HL-60 (cell line): Measurements from ENCODE around the gene PAPPA.

ENCODE experiments used
- DNase-seq, 2 experiments: peaks; one replicate each; pipeline ENCODE4 v3.0.0-alpha.2; 2010 to 2020; ENCODE audit warnings: low read depth in 1 of 2, low spot score in 1 of 2
- H3K27ac ChIP-seq: fragments of 250-450 bp; sonication (Bioruptor Pico); replicated peaks from 2 replicates; pipeline ENCODE4 v1.5.1; 2020; ENCODE audit warnings: mild to moderate bottlenecking, moderate library complexity
- H3K27me3 ChIP-seq: fragments of 250-450 bp; sonication (Bioruptor Pico); 2 replicates; pipeline ENCODE4 v1.5.1; 2021; ENCODE audit warnings: mild to moderate bottlenecking, moderate library complexity; ENCODE audit not compliant: insufficient read depth, poor library complexity, severe bottlenecking
- H3K4me3 ChIP-seq: replicated peaks from 2 replicates; pipeline ENCODE4 v1.5.1; 2011; ENCODE audit warnings: mild to moderate bottlenecking, control low read depth, low read length; ENCODE audit not compliant: insufficient read depth
- GABPA ChIP-seq: IDR thresholded peaks from 2 replicates; pipeline ENCODE4 v1.6.1; 2012; ENCODE audit warnings: low read depth
- POLR2AphosphoS5 ChIP-seq: IDR thresholded peaks from 2 replicates; pipeline ENCODE4 v1.6.1; 2012; ENCODE audit warnings: low read depth
- REST ChIP-seq: IDR thresholded peaks from 2 replicates; pipeline ENCODE4 v1.6.1; 2012; ENCODE audit warnings: low read depth; ENCODE audit not compliant: insufficient replicate concordance
- SPI1 ChIP-seq: IDR thresholded peaks from 2 replicates; pipeline ENCODE4 v1.6.1; 2012; ENCODE audit warnings: low read depth, mild to moderate bottlenecking, borderline replicate concordance
- TF ChIP-seq, protein P1 (sequence below): IDR thresholded peaks from one replicate; pipeline ENCODE4 v1.5.1; 2011; ENCODE audit warnings: low read length, control low read depth, inconsistent platforms; ENCODE audit not compliant: insufficient read depth

PAPPA gene

GRCh38 chr9:116449949-116450348, 296.4 kb downstream of the PAPPA start:
- Histone ChIP-seq H3K27ac (no peak overlapping the region), H3K4me3 (no peak overlapping the region), H3K27me3 (no peaks in the 10 kb centered on the region)
- TF ChIP-seq REST = no peak
- no peak for TF ChIP-seq GABPA
- no peak for TF ChIP-seq POLR2AphosphoS5
- TF ChIP-seq SPI1 = no peak
- TF ChIP-seq, protein P1, sequence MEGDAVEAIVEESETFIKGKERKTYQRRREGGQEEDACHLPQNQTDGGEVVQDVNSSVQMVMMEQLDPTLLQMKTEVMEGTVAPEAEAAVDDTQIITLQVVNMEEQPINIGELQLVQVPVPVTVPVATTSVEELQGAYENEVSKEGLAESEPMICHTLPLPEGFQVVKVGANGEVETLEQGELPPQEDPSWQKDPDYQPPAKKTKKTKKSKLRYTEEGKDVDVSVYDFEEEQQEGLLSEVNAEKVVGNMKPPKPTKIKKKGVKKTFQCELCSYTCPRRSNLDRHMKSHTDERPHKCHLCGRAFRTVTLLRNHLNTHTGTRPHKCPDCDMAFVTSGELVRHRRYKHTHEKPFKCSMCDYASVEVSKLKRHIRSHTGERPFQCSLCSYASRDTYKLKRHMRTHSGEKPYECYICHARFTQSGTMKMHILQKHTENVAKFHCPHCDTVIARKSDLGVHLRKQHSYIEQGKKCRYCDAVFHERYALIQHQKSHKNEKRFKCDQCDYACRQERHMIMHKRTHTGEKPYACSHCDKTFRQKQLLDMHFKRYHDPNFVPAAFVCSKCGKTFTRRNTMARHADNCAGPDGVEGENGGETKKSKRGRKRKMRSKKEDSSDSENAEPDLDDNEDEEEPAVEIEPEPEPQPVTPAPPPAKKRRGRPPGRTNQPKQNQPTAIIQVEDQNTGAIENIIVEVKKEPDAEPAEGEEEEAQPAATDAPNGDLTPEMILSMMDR = no peak
- DNase-seq = no peak

DNA sequence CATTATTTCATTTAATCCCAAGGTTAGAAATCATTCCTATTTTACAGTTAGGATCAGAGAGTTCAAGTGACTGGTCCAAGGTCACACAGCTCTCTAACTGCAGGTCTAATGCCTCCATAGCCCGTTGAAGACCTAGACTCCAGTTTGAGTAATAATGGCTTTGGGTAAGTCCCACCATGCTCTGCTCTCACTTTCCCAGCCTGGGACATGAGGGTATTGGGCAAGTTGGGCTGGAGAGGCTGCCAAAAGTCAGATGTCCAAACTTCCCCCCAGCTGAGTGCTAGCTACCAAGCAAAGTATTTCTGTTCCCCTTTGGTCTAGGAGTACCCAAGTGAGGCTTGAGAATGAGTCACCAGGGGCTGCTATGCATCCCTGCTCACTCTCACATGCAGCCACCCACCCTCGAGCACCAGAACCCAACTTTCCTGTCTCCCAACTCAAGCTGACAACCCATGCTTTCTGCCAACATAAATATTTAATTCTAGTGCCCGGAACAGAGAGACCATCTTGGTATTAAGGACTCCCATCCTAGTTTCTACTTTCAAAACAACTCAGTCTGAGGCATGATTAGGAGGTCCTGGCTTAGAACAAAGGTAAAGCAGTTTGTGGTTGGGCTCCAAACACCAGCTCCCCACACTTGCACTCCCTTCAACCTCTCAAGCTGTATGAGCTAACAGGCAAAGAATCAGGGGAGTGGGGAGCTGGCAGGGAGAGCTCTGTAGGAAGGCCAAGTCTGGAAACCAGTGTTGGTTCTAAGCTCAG, 297.0 kb downstream of the PAPPA start:
- H3K27ac ChIP-seq = no peak overlapping the region
- TF ChIP-seq GABPA = no peak
- TF ChIP-seq SPI1 = no peak
- TF ChIP-seq REST = no peak
- TF ChIP-seq, protein P1 = no peak
- no peak for DNase-seq
- H3K27me3 ChIP-seq = no peaks in the 10 kb centered on the region
- H3K4me3 ChIP-seq = no peak overlapping the region

DNA sequence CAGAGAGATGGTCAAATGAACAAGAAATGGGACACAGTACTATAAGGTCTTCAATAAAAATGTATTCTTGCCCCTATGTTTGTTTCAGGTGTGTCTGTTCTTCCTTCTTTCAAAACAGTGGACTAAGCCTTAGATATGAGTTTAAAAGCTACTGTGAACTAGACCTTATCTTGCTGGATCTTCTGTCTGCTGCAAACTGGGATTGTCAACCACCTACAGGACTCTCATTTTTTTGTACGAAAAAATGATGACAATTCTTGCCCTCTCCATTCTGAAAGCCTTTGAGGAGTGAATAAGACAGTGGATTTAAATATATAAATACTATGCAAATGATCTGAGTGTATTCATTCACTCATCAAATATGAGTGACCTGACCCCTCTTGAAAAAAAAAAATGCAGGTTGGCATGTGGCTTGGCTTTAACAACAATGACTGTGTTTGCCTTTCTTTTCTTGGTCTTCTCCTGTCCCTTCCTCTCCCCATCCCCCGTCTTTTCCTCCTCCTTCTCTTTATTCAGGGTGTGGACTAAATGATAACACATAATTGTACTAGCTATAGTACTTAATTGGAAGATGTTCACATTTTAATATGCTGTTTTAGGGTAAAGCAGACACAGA, 298.0 kb downstream of the PAPPA start:
- no peak for DNase-seq
- Histone ChIP-seq H3K4me3 (no peak overlapping the region), H3K27ac (no peak overlapping the region), H3K27me3 (no peaks in the 10 kb centered on the region)
- TF ChIP-seq REST (no peak), POLR2AphosphoS5 (no peak), GABPA (no peak), SPI1 (no peak)
- TF ChIP-seq, protein P1 = no peak
